Naive thymus-derived CD8-positive, alpha-beta T cell (primary cell): Measurements from ENCODE around the gene GPC2. TPM values are rescaled to one million over a fixed set of nuclear protein-coding genes. Genes with fewer than 3 reads are reported as not detected.
A peak's percentile ranks its signal among the peaks of the same experiment; 100 is the strongest.
"Not testable (repeated sequence)": the region's sequence is repeated elsewhere in the genome, so short reads cannot be mapped to it uniquely, and the experiment has no call there.

Experiments used
- ATAC-seq, 2 donors: fragments of 150-1000 bp; cut with Tn5 transposase in 1 of 2; sonication (Bioruptor Pico), chemical (Tn5 transposase) in 1 of 2; 1 replicate in 1 of 2; 2 replicates in 1 of 2; pipeline ENCODE4 v1.10.0; 2021; ENCODE audit warnings: mild to moderate bottlenecking in 2 of 2, moderate library complexity in 2 of 2
- POLR2A ChIA-PET: fragments of 350-600 bp; sonication (Branson Sonifier 250); formaldehyde crosslinking; loops from one replicate; lab custom pipeline; 2021; ENCODE audit warnings: antibody characterized with exemption; lab: Charles Lee
- DNase-seq, 10 donors: peaks; one replicate each; pipeline versions ENCODE4 v3.0.0 to v3.0.0-alpha.2; 2020 to 2022
- H3K27ac Mint-ChIP-seq, 10 donors: one replicate each; pipeline ENCODE4 v1.8.0; 2020 to 2022; ENCODE audit warnings: mild to moderate bottlenecking in 10 of 10, mixed read lengths in 10 of 10, moderate library complexity in 4 of 10, inconsistent platforms in 1 of 10
- H3K27me3 Mint-ChIP-seq, 5 donors: one replicate each; pipeline ENCODE4 v1.8.0; 2021 to 2022; ENCODE audit warnings: mixed read lengths in 5 of 5
- H3K36me3 Mint-ChIP-seq, 3 donors: one replicate each; pipeline ENCODE4 v1.8.0; 2020 to 2022; ENCODE audit warnings: mixed read lengths in 3 of 3, mild to moderate bottlenecking in 2 of 3, inconsistent platforms in 1 of 3
- H3K4me1 Mint-ChIP-seq, 4 donors: one replicate each; pipeline ENCODE4 v1.8.0; 2021 to 2022; ENCODE audit warnings: mixed read lengths in 4 of 4
- H3K4me3 Mint-ChIP-seq, 10 donors: one replicate each; pipeline ENCODE4 v1.8.0; 2020 to 2022; ENCODE audit warnings: mild to moderate bottlenecking in 10 of 10, mixed read lengths in 10 of 10, moderate library complexity in 6 of 10, inconsistent platforms in 1 of 10
- H3K9me3 Mint-ChIP-seq, 9 donors: one replicate each; pipeline ENCODE4 v1.8.0; 2020 to 2022; ENCODE audit warnings: mixed read lengths in 9 of 9, mild to moderate bottlenecking in 3 of 9, inconsistent platforms in 1 of 9, moderate library complexity in 1 of 9
- polyA plus RNA-seq, 3 donors: library from polyadenylated mRNA; unstranded; fragments of 300-500 nt; fragmentation: Illumina TruSeq; gene quantifications; one replicate each; pipeline ENCODE4 v1.2.3, GENCODE V29; 2021
- total RNA-seq, 8 experiments: library from RNA in 2 of 8; stranded (reverse) in 2 of 8; gene quantifications; one replicate each; pipeline ENCODE4 v1.2.3 and lab custom pipeline; 2021 to 2026

GPC2 gene
- total and polyA plus RNA-seq, 5 experiments from 2014 or later = 0.09 to 40.1 (median 1.1) TPM

- peaks cover 20 to 54% (median 48%) of the 10 kb centered on the region in 4 donors for H3K4me1 Mint-ChIP-seq
Measured at GRCh38 chr7:100180084-100180483, 2.9 kb upstream of the GPC2 start.

DNA sequence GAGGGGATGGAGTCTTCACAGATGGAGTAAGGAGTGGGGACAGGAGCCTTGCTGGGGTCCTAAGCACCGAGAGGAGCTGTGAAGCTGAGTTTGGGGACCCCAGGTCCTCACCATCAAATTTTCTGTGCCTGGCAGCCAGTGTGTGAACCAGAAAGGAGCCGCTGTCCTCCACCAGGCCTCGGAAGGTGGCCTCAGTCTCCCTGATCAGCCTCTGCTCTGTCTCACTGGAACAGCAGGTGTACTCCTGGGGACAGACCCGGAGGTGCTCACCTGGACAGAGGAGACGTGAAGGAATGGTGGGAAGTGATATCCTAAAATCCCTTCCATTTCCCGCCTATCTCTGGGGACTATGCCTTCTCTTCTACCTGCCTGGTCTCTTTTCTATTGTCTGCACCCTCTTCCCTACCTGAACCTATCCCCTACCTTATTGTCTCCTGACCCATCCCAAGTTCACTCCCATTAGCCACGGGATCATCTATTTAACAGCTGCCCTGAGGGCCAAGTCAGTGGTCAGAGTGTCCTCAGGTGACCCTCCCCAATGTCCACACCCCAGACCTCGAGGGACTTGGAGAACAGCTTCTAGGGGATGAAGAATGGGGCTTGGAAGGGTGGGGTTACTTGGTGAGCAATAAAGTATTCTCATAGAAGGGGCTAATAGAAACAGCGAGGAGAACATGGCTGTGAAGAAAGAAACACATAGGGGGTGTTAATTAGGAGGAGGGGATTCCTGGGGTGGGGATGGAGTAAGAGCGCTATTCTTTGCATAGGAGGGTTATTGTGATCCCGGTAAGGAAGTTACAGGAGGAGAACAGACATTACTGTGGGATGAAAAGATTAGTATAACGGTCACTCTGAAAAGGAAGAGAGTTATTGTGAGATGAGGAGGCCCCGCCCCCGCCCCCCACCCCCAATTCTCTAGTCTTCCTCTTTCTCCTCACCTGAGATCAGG, 811 bp downstream of the GPC2 start:
- H3K36me3 Mint-ChIP-seq = peaks cover 0 to 2% (median 0%) of the 10 kb centered on the region in 3 donors
- ATAC-seq = no peak
- H3K9me3 Mint-ChIP-seq = peaks cover 0 to 7% (median 0%) of the 10 kb centered on the region in 9 donors
- peak overlapping the region in 9 of 10 donors; percentile 61 to 91 (median 81) for H3K27ac Mint-ChIP-seq
- no peaks in the 10 kb centered on the region for H3K27me3 Mint-ChIP-seq
- H3K4me1 Mint-ChIP-seq = peaks cover 24 to 58% (median 45%) of the 10 kb centered on the region in 4 donors
- peak overlapping the region; percentile 64 to 83 (median 80) for H3K4me3 Mint-ChIP-seq
- POLR2A ChIA-PET = interaction anchor here (0.6 to 9.3 kb wide), 14 partner anchors 10 to 340 kb away, joined by 3 to 187 read pairs (median 4); partner anchors contain the start of genes GAL3ST4, LAMTOR4, MBLAC1 and MEPCE
- DNase-seq = no peak

More at GRCh38 chr7:100180084-100180483, 2.9 kb upstream of the GPC2 start:
- H3K9me3 Mint-ChIP-seq, ATAC-seq, DNase-seq, H3K36me3 Mint-ChIP-seq, H3K27me3 Mint-ChIP-seq: not testable (repeated sequence)
- H3K27ac Mint-ChIP-seq = peak overlapping the region in 7 of 10 donors; percentile 22 to 94 (median 83)
- H3K4me3 Mint-ChIP-seq = peak overlapping the region in 5 of 10 donors; percentile 17 to 74 (median 45)
- POLR2A ChIA-PET = interaction anchor here (0.7 to 9.3 kb wide), 8 partner anchors 8 to 249 kb away, joined by 3 to 187 read pairs (median 9); partner anchors contain the start of genes GAL3ST4, LAMTOR4, MEPCE and PVRIG

GRCh38 chr7:100175296-100175935, 1.8 kb downstream of the GPC2 start:
- Mint-ChIP-seq H3K27ac (peak overlapping the region in 8 of 10 donors; percentile 2 to 80 (median 65)), H3K27me3 (peaks cover 0 to 2% (median 0%) of the 10 kb centered on the region in 5 donors), H3K9me3 (peaks cover 0 to 3% (median 0%) of the 10 kb centered on the region in 9 donors), H3K4me1 (peaks cover 25 to 56% (median 42%) of the 10 kb centered on the region in 4 donors), H3K36me3 (peaks cover 0 to 2% (median 0%) of the 10 kb centered on the region in 3 donors), H3K4me3 (peak overlapping the region in 9 of 10 donors; percentile 6 to 74 (median 49))
- DNase-seq (no peak), ATAC-seq (no peak)
- POLR2A ChIA-PET = interaction anchor here (0.7 to 9.3 kb wide), 3 partner anchors 11 to 25 kb away, joined by 3 to 187 read pairs (median 53); partner anchors contain the start of genes GAL3ST4, LAMTOR4 and TRAPPC14

GRCh38 chr7:100174582-100174981, 2.6 kb downstream of the GPC2 start:
- H3K4me1 Mint-ChIP-seq = peaks cover 28 to 61% (median 46%) of the 10 kb centered on the region in 4 donors
- ATAC-seq (no peak), DNase-seq (no peak)
- peaks cover 0 to 2% (median 0%) of the 10 kb centered on the region in 3 donors for H3K36me3 Mint-ChIP-seq
- peaks cover 0 to 4% (median 0%) of the 10 kb centered on the region in 5 donors for H3K27me3 Mint-ChIP-seq
- H3K4me3 Mint-ChIP-seq = peak overlapping the region in 2 of 10 donors; percentile 17 to 26
- POLR2A ChIA-PET = interaction anchor here (0.7 to 9.3 kb wide), 3 partner anchors 11 to 24 kb away, joined by 3 to 187 read pairs (median 53); partner anchors contain the start of genes GAL3ST4, LAMTOR4 and TRAPPC14
- no peaks in the 10 kb centered on the region for H3K9me3 Mint-ChIP-seq
- H3K27ac Mint-ChIP-seq = peak overlapping the region in 6 of 10 donors; percentile 7 to 80 (median 55)

DNA sequence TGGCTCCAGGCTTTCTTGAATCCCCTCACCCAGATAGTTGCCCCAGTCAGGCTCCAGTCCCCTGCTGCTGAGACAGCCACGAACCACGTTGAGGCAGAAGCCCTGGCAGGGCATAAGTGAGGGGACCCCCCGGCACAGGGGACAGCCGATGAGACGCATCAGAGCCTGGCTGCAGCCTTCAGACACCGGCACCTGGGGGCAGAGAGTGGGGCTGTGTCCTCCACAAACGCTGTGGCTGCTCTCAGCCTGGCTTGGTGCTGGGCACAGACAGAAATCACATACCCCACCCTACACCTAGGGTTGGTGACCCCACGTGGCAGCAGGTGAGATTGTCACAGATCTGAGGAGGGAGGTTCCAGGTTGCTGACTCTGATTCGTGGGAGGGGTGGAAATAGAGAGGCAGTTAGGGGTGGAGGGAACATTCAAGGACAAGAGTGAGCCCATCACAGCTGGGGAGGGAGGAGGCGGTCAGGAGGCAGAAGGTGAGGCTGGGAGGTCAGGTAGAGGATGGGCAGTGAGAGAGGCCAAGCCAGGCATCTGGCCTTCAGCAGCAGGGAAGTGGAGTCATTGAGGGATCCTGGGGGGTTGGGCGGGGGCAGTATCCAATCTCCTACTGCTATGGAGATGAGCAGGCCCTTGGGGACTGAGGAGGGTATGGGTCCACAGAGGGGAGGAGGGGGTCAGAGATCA, 3.2 kb downstream of the GPC2 start:
- peaks cover 29 to 67% (median 53%) of the 10 kb centered on the region in 4 donors for H3K4me1 Mint-ChIP-seq

DNA sequence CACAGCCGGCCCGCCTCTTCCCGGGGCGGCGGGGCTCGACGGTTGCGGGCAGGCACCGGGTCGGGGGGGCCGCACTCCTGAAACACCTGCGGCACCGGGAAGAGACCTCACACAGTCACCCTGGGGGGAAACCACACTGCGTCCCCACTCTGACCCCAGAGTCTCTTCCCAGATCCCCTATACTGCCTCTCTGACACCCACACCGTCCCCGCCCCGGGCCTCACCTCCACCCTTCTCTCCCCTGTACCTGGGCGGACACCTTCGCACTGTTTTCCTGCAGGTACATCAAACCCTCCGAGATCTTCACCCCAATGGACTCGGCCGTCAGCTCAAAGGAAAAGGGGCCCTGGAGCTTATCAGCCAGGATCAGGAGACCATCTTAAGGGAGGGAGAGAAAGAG, 5.3 kb downstream of the GPC2 start:
- no peaks in the 10 kb centered on the region for H3K9me3 Mint-ChIP-seq
- POLR2A ChIA-PET = interaction anchor here (0.6 to 18.7 kb wide), 13 partner anchors 8 to 304 kb away, joined by 3 to 358 read pairs (median 4); partner anchors contain the start of genes LAMTOR4, MBLAC1 and TRAPPC14
- ATAC-seq (peak; percentile 19 to 23), DNase-seq (peak in 1 of 10 donors; percentile 35)
- peaks cover 0 to 2% (median 0%) of the 10 kb centered on the region in 3 donors for H3K36me3 Mint-ChIP-seq
- H3K27ac Mint-ChIP-seq = peak overlapping the region in 9 of 10 donors; percentile 16 to 89 (median 81)
- H3K4me1 Mint-ChIP-seq = peaks cover 46 to 80% (median 65%) of the 10 kb centered on the region in 4 donors
- H3K27me3 Mint-ChIP-seq = peaks cover 0 to 18% (median 0%) of the 10 kb centered on the region in 5 donors
- peak overlapping the region; percentile 67 to 87 (median 82) for H3K4me3 Mint-ChIP-seq

More for the DNA sequence above, 3.2 kb downstream of the GPC2 start:
- peaks cover 0 to 2% (median 0%) of the 10 kb centered on the region in 3 donors for H3K36me3 Mint-ChIP-seq
- peaks cover 0 to 4% (median 0%) of the 10 kb centered on the region in 5 donors for H3K27me3 Mint-ChIP-seq
- no peak overlapping the region for H3K4me3 Mint-ChIP-seq
- peak overlapping the region in 7 of 10 donors; percentile 5 to 87 (median 43) for H3K27ac Mint-ChIP-seq
- DNase-seq (no peak), ATAC-seq (no peak)
- no peaks in the 10 kb centered on the region for H3K9me3 Mint-ChIP-seq
- POLR2A ChIA-PET = interaction anchor here (2.8 to 18.7 kb wide), 2 partner anchors 10 to 21 kb away, joined by 13 to 358 read pairs; partner anchors contain the start of genes LAMTOR4 and TRAPPC14

DNA sequence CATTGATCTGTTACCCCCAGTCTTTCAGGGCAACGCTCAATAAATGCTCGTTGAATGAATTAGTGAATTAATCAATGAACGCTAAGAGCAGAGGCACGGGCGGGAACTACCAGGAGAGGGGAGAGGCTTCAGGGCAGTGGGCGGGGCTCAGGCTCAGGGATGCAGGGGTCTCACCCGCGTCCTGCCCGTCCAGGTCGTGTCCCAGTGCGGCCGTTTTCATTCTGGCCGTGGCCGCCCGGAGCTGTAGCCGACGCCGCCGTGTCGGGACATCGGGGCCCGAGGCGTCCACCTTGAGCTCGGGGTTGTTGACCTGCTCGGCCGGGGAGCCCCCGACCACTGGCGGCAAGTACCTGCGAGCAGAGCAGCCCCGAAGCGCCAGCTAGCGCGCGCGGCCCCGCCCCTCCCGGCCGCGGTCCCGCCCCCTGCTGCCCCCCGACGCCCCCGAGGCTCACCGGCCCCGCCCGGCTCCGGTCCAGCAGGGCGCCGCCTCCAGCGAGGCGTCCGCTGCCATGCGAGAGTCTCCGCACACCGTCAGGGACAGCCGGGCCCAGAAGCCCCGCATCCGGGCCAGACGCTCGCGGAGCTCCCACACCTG, 6.0 kb downstream of the GPC2 start:
- H3K27ac Mint-ChIP-seq = peak overlapping the region; percentile 89 to 99 (median 94)
- POLR2A ChIA-PET = interaction anchor here (0.6 to 18.7 kb wide), 10 partner anchors 7 to 303 kb away, joined by 3 to 358 read pairs (median 4); partner anchors contain the start of genes LAMTOR4, MBLAC1 and TRAPPC14
- peaks cover 0 to 20% (median 0%) of the 10 kb centered on the region in 5 donors for H3K27me3 Mint-ChIP-seq
- no peaks in the 10 kb centered on the region for H3K9me3 Mint-ChIP-seq
- DNase-seq = peak in 5 of 10 donors; percentile 47 to 77 (median 64)
- peak; percentile 37 to 59 for ATAC-seq
- H3K4me3 Mint-ChIP-seq = peak overlapping the region; percentile 83 to 95 (median 86)
- H3K36me3 Mint-ChIP-seq = peaks cover 0 to 2% (median 0%) of the 10 kb centered on the region in 3 donors
- H3K4me1 Mint-ChIP-seq = peaks cover 47 to 80% (median 66%) of the 10 kb centered on the region in 4 donors

DNA sequence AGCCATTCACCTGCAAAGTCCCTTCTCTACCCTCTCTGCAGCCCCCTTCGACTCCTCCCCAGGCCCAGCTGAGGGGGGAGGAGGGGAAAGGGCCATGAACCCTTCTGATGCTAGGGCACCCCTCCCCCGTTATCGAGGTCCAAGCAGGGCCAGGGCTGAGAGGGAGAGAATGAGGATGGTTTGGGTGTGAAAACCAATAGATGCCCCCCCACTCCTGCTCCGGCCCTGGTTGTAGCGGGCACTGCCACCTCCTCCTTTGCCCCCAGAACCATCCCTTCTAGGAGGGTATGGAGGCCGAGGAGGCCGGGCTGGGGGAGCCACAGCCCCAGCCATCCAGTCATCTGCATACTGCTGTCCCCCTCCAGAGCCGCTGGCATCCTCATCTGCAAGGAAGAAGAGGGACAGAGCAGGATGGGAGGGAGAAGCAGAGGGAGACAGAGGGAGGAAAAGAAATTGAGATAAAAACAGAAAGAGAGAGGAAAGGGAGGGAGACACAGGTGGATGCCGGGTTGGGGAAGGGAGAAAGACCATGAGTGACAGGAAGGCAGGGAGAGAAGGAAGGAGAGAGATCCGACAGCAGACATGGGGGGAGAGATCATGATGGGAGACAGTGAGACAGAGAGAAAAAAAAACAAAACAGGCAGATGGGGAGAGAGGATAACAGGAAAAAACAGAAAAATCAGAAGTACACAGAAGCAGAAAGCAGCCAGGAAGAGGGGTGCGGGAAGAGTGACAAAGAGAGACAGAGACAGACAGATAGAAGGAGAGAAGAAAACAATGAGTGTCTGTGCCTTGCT, 6.9 kb downstream of the GPC2 start:
- peak overlapping the region; percentile 93 to 99 (median 96) for H3K27ac Mint-ChIP-seq
- POLR2A ChIA-PET = interaction anchor here (1.2 to 18.7 kb wide), 4 partner anchors 9 to 42 kb away, joined by 3 to 358 read pairs (median 104); partner anchors contain the start of genes GPC2, LAMTOR4, STAG3 and TRAPPC14
- no peak for ATAC-seq
- no peaks in the 10 kb centered on the region for H3K9me3 Mint-ChIP-seq
- peaks cover 0 to 22% (median 0%) of the 10 kb centered on the region in 5 donors for H3K27me3 Mint-ChIP-seq
- H3K4me3 Mint-ChIP-seq = peak overlapping the region; percentile 82 to 95 (median 89)
- peaks cover 49 to 81% (median 68%) of the 10 kb centered on the region in 4 donors for H3K4me1 Mint-ChIP-seq
- H3K36me3 Mint-ChIP-seq = peaks cover 0 to 2% (median 0%) of the 10 kb centered on the region in 3 donors
- DNase-seq = no peak

GRCh38 chr7:100169147-100169850, 7.9 kb downstream of the GPC2 start:
- Mint-ChIP-seq H3K4me3 (peak overlapping the region; percentile 82 to 96 (median 89)), H3K27ac (peak overlapping the region; percentile 93 to 97 (median 96)), H3K36me3 (no peaks in the 10 kb centered on the region), H3K9me3 (no peaks in the 10 kb centered on the region), H3K27me3 (peaks cover 0 to 22% (median 0%) of the 10 kb centered on the region in 5 donors), H3K4me1 (peaks cover 49 to 82% (median 66%) of the 10 kb centered on the region in 4 donors)
- DNase-seq (peak in 6 of 10 donors; percentile 35 to 60 (median 48)), ATAC-seq (peak; percentile 30 to 44)
- POLR2A ChIA-PET = interaction anchor here (0.7 to 18.7 kb wide), 6 partner anchors 10 to 393 kb away, joined by 3 to 358 read pairs (median 7); partner anchors contain the start of genes AP4M1, GPC2, LAMTOR4 and STAG3
